Stimulated activated CD8-positive, alpha-beta memory T cell treated with anti-CD3 and anti-CD28 coated beads, Interleukin-15, amount 100 ng/mL, for 1 hour (primary cell): ENCODE measurements around the gene PAPOLB.
A peak's percentile ranks its signal among the peaks of the same experiment; 100 is the strongest.

Experiments
- DNase-seq: peaks from one replicate; pipeline ENCODE4 v3.0.0-alpha.2; 2020; ENCODE audit warnings: low read depth

Gene PAPOLB

DNA sequence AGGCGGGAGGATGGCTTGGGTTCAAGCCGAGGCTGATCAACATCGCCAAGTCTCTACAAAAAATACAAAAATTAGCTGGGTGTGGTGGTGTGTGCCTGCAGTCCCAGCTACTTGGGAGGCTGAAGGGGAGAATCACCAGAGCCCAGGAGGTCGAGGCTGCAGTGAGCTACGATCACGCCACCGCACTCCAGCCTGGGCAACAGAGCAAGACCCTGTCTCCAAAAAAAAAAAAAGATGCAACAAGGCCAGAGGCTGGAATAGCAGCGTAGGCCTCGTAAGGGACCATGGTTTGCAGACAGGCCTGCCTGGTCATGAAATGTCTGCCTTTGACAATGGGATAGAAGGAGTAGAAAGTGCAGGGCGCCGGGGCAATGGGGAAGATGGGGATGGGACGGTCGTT lies 20.0 kb downstream of the PAPOLB start:
- no peak for DNase-seq

DNA sequence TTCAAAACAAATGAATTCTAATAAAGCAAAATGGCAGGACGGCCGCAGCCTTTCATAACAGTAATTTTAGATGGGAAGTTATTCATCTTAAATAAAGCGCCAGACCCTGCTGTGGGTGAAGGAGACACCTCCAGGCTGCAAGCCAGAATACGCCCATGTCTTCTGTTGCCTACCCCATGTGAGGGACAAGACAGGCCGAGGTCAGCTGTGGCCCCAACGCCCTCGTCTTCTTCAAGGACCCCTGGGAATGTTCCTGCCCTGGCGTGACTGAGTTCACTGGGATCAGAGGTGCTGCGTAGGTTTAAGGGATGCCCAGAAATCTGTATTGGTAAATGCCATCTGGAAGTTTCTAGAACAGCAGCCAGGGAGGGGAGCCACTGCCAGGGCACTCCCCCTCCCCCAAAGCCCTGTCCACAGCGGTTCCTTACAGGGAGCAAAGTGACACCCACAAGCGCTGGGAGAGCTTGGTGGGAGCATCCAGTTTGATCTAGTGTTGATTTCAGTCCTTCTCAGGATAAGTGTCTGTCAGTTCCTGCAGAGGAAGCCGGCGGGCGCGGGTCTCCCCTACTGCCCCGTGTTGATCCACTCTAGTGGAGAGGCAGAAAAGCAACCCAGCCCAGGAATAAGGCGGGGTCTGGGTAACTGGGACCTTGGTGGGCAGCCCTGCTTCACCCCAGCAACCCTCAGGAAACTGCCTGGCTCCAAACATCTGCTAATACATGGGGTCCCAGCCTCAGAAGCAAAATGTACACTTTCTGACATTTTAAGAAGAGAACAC lies 20.6 kb downstream of the PAPOLB start:
- no peak for DNase-seq

DNA sequence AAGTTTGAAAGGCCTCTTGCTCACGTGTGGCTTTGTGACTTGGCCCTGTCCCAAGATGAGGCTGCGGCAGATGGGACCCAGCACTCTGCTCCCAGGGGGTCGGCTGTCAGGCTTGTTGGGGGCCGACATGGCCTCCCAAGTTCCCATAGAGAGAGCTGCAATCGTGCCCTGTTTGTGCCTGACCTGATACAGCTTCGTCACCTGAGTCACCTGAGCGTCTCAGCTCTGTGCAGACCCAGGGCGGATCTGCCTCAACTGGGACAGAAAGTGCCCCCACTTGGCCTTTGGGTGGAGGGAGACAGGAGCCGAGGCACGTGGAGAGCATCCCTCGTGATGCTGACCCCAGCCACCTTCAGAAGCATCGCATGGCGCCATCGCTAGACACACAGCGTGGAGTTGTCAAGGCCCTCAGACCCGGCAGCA lies 21.7 kb downstream of the PAPOLB start:
- no peak for DNase-seq

DNA sequence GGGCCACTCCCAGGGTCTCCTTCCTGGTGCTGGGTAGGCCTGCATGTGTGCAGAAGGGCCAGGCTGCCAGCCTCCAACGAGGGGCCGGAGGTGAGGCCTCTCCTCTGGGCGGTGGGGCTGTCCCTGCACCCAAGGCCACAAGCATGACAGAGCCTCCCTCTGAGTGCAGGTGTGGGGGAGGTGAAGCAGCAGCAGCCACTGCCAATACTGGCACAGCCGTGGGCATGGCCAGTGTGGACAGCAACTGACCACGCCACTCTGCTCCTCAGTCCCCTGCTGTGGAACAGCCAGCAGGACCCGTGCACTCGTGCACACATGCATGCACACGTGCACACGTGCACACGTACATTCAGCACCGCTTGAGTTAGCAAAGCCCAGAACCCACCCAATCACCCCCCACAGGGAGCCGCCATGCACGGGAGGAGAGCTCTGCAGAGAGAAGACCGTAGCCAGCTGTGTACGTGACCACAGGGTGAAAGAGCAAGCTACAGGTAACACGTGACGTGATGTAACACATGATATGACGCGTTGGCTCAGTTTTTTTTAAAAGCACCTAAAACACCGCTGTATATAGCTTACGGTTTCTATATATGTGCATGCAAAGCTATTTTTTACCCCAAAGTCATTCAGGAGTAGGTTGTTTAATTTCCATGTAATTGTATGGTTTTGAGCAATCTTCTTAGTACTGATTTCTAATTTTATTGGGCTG lies 23.1 kb downstream of the PAPOLB start:
- DNase-seq = no peak

DNA sequence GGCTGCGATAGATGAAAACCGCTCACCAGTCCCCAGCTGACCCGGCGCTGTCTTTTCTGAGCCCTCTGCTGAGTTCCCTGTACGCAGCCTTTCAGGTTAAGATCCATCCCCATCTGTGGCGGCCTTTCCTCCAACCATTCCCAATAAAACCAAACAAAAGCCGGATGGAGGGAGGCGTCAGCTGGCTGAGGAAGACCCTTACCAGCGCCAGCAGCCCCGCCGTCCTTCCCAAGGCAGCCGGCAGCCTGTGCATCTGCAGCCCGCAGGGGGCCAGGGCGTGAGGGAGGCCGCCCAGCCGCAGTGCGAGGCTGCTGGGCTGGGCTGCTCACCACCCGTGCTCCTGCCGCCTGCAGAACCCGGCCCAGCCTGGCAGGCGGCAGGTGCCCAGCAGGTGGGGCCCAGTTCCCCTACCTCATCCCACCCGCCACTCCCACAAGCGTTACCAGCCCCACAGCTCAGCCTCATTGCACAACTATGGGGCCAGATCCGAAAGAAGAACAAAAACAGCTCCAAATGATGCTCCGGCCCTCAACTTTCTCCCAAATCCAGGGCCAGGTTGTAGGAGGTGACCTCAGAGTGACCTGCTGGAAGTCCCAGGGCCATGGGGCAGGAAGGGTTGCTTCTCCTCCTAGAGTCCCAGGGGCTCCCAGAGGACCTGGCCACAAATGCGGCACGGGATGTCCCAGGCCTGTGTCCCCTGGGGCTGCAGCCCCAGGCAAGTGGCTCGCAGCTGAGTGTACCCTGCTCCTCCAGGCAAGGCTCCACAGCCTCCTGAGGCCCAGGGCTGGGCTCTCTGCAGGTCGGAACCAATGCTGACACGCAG lies 23.8 kb downstream of the PAPOLB start:
- no peak for DNase-seq

DNA sequence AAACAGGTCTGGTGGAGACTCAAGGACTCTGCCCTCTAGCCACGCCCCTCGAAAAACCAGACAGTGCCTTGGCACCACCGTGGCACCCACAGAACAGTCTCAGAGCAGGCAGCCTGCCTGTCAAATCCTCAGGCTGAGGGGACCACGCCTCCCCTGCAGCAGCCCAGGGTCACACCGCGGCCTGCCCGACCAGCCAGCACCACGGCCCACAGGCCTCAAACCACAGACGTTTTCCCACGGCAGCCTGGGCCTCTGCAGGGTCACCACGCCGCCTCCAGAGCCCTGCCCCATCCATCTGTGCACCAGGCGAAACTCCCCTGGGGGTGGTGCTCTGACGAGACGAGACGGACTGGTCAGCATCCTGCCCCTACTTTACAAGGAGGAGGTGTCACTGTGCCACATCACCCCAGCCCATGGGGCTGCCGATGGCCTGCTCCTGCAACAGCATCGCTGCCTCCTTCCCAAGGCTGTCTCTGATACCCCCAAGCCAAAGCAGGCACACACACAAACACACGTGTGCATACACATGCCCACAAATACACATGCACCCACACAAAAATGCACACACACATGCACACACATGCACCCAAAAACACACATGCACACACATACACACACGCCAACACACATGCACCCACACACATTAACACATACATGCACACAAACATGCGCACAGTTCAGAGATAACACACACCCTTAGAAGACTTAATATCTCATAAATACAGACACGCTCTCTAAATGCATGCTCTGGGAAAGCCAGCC lies 24.6 kb downstream of the PAPOLB start:
- DNase-seq = no peak

DNA sequence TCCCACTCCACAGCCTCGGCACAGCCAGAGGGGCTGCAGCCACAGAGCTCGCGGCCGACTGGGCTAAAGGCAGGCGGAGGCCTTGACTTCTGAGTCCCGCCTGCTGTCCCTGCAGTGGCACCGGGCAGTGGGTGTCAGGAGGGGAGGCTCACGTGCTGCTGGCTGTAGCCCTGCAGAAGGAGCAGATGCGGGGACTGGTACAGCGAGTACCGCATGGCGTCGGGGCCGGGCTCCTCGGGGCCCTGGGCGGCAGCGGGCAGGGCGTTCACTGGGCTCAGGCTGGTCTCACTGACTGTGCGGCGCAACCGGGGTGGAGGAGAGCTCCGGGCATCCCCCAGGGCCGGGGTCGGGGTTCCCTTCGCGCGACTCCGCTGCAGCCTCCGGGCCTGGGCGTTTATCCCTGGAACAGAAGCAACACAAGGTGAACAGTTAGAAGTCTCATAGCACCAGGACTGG lies 25.6 kb downstream of the PAPOLB start:
- DNase-seq = no peak

DNA sequence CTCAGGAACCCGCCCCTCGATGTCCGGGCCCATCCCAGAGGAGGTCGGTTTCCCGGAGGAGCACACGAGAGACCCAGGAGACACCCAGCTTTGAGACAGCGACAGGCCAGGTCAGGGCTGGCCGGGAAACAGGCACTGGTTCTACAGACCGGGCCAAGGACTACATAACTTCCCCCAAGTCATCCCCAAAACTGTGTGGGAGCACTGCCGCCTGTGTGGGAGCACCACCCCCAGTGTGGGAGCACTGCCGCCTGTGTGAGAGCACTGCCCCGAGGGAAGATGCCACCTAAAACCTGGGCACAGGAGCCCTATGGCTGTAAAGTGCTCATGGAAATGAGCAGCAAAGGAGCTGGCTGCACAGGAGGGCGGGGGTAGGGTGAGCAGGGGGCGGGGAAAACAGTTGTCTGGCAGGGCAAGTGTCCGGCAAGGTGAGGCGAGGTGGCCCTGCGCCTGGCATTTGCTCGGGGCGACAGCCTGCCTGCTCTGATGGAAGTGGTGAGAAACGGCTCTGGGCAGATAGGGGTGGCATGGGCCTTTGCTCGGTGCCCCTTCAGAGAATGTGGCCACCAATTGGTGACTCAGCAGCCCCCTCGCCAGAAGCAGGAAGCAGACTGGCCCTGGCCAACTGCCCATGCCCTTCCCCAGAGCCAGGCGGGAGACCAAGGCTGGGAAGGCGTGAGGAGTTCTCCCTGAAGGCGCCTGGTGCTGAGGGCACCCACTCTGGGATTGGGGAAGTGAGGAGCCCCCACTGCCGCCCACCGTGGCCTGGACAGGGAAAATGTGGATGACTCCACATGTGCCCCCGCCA lies 26.2 kb downstream of the PAPOLB start:
- no peak for DNase-seq

DNA sequence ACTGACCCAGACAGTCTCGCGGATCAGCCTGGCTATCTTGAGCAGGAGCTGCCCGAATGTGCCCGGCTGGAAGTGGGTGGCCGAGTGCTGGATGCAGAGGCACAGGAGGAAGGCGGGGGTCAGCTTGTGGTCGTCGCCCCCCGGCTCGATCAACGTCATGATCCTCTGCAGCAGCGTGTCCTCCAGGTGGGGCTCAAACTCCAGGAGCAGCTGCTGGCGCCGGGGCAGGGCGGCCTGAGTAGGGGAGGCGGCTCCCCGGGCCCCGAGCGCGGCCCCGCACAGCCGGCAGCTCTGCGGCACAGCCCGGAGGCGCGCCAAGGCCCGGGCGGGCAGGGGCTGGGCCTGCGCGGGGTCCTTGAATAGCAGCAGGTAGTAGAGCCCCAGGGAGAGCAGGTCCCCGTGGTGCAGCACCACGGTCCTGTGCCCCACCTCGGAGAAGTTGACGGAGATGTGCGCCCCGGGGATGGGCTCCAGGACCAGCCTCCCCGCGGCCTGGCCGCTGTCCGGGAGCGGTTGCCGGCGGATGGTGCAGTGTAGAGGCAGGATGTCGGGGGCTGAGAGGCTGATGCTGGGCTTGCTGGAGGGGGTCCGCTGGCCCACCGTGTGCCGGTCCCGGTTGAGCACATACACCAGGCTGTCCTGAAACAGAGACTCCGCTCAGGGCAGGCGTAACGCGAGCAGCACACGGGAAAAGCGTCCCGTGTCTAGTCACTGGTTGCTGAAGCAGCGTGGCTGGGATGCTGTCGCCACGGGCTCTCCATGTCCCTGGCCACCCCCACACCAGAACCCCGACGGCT lies 27.0 kb downstream of the PAPOLB start:
- DNase-seq = no peak

DNA sequence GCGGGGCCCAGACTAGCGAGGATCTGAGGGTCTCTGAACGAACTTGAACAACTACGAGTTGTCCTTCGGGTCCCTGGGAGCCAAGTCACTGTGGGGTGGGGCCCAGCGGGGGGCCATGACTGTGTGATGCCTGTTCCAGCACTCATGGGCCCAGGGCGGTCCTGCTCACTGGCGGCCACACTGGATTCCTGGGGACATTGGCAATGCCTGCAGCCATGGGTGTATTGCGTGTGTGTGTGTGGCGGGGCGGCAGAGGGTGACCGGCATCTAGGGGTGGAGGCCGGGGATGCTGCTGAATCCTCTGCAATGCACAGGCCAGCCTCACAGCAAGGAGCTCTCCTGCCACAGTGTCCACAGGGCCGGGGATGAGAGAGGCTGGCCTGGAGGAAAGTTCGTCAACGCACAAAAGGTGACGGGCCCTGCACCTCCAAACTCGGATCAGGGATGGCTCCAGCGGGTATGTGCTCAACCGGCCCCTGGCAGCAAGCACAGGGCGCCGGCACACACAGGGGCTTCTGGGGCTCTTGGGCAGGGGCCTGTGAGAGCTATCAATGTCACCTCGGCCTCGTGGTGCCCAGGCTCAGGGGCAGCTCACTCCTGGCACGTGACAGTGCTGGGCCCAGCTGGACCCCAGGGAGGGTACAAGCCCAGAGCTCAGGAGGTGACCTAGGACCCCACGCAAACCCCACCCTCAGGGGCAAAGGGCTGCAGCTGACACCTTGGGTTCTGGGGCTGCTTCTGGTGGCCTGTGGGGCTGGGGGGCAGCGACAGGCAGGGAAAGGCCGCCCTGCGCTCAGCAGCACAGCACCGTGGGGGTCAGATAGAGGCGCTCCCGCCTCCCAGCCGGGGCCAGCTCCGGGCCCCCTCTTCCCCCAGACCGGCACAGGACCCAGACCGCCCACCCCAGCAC lies 27.9 kb downstream of the PAPOLB start:
- DNase-seq = no peak

DNA sequence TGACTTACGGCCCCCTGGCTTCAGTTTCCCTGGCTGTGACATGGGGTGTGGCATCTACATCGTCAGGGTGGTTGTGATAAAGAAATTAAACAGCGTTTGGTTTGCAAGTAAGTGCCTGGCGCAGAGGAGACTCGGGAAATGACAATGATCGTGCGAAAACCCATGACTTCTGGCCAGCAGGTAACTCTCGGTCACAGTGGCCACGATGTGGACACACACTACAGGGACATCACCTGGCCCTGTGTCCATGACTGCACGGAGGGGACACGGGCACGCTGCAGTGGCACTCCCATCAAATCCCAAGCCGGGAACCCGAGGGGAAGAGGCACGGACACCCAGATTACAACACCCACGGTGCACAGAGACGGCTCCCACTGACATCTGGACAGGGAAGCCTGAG lies 28.7 kb downstream of the PAPOLB start:
- no peak for DNase-seq

DNA sequence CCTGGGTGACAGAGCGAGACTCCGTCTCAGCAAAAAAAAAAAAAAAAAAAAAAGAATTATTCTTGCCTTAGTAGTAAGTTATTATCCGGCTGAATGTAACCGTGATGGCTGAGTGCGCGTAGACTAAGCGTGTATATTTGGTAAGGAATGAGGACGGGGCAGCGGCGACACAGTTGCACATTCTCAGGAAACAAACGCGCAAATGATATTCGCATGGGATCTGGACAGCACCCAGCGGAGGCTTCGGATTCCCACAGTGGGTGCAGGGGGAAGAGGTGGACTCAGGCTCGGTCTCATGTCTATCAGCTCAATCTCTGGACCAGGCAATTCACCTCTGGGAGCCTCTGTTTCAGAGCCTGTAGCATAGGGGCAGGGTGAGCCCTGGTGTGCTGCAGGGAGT lies 29.1 kb downstream of the PAPOLB start:
- no peak for DNase-seq

DNA sequence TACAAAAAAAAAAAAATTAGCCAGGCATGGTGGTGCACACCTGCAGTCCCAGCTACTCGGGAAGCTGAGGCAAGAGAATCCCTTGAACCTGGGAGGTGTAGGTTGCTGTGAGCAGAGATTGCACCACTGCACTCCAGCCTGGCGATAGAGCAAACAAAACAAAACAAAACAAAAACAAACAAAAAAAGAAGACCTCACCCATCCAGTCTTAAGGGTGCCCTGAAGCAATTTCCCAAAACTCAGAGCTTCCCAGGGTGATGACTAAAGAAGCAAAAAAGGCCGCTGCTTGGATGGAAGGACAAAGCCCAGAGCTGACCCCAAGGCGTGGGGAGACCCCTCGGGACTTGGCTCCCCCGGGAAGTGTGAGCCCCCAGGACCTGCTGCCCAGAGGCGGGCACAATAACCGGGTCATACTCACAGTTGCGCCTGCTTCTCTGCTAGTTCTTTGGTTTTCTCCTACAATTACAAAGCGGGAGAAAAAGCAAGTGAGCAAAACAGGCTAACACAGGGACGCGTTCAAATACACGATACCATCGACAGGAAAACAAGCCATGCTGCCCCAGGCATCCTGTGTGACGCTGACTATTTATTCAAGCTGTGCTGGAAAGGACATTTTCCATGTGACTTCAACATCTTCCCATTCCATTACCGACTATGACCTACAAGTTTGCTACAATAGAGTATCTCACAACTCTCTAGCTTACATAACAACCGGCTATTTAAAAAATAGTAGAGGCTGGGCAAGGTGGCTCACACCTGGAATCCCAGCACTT lies 29.9 kb downstream of the PAPOLB start:
- no peak for DNase-seq

DNA sequence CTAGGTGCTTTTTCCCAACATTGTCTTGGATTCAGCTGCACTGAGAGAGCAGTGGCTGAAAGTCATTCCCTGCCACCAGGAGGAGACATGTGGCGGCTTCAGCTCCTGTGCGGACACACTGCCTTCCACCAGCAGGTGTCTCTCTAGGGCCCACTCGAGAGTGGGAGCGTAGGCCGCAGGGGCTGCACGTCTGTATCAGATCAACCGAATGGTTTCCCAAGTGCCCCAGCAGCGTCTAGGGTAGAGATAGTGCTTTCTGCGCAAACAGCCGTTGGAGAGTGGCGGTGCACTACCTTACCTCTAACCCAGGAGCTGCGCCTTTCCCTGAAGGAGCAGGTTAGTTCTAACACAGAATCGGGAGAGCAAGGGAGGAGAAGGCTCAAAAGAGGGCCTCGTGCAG lies 31.7 kb downstream of the PAPOLB start:
- DNase-seq = peak; percentile 14

DNA sequence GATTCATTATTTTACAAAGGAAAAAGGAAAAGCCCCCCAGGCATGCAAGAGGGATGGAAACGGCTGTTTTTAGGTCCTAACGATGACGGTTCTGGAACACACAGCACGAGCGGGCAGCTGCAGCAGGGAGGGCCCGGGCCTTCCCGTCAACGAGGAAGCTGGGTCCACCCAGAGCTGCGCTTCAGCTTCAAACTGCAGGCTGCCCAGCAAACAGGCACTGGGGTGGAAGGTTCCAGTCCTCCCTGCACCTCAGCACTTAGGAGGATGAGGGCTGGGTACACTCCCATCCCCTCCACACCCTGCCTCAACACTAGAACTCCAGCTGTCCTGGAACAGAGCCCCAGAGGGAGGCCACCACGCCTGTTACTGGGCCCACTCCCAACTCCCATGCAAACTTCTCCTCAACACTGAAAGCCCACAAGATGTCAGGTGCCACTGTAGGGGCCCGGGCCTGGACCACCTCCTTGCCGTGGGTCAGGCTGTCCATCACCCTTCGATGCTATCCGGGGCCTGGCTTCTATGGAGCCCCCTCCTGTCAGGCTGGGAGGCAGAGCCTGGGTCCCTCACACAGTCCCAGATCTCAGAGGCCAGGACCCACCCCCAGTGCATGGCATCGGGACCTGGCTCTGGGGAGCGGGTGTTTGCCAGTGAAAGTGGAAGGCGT lies 33.0 kb downstream of the PAPOLB start:
- DNase-seq = no peak

DNA sequence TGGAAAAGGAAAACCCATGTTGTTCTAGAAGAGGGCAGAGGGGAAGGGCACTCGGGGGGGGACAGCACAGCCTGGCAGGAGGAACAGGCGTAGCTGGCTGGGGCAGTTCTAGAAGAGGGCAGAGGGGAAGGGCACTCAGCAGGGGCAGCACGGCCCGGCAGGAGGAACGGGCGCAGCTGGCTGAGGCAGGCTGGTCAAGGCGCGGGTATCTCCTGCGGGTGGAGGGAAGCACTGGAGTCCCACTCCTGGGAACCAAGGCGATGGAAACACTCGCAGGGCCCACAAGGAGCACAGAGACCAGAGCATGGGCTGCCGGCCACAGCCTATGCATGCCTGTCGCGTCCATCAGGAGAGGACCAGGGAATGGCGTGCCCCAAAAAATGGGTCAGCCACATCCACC lies 36.7 kb downstream of the PAPOLB start:
- no peak for DNase-seq

DNA sequence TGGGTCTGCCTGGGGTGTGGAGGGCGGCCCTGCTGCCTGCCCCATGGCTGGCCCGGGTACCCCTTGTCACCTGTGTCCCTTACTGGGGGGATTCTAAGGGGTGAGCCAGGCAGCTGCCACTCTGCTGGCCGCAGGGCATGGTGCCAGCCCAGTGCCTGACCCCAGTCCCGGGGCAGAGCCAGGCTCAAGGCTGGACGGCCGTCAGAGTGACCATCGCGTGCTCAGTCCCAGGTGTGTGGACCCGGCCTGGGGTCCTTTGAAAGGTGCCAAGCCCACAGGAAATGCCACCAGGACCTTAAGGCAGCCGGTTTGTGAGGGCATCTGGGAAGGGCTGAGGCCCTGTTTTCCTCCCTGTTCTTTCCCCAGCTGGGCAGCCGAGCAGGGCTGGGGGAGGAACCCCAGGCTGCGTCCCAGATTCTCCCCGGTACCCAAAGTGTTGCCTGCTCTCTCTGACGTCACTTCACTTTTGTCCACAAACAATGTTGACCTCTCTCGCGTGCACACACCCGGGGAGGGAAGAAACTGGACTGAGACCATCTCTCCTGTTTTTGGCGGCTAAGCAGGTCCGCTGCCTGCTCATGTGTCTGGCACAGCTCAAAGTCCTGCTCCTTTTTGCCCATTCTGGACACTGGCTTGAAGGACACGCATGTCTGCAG lies 37.6 kb downstream of the PAPOLB start:
- DNase-seq = no peak
